ENCODE data around the gene SNAP47.

Gene SNAP47

DNA sequence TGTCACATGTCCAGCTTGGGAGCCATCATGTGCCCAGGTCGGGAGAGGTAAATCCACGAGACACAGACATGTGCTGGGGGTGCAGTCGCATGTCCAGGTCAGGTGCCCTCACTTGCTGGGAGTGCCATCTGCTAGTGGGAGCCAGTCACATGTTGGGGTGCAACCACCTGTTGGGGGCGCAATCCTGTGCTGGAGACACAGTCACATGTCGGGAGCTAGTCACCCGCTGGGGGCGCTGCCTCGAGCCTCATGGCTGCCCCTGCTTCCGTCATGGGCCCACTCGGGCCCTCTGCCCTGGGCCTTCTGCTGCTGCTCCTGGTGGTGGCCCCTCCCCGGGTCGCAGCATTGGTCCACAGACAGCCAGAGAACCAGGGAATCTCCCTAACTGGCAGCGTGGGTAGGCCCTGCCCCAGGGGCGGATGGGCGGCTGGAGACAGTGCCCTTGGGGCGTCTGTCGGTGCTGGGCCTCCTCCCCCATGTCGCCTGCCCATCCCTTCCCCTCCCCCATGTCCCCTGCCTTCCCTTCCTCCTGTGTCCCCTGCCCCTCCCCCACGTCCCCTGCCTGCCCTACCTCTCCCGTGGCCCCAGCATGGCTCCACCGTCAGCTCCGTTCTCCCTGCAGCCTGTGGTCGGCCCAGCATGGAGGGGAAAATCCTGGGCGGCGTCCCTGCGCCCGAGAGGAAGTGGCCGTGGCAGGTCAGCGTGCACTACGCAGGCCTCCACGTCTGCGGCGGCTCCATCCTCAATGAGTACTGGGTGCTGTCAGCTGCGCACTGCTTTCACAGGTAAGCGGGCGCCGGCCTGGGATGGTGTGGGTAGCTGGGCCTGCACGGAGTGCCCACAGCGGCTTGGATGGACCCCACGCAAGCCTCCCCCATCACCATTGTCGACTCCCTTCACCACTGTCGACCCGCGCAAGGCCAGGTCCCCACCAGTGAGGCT is 80.5 kb downstream of the SNAP47 start, which contains the start of gene PRSS38:
Gene PRSS38 (plus strand): TSS at position 208 of the 942 bp plus-strand sequence. CDS start 42 bp downstream, at position 250.
- no peak within 1 kb of the TSS for H3K4me2 ChIP-seq (ENCODE audit: low read depth, low read length, poor library complexity, severe bottlenecking)
- H3K9ac ChIP-seq (ENCODE audit: low read depth, low read length, poor library complexity, severe bottlenecking): no peak within 1 kb of the TSS
- H3K36me3 ChIP-seq (ENCODE audit: insufficient read depth, low read length): no peaks in the 10 kb centered on the region
- H3K79me2 ChIP-seq (ENCODE audit: insufficient read depth, low read length): no peaks in the 10 kb centered on the region
- no peaks in the 10 kb centered on the region; the same call in 1 of the 2 replicates for H3K9me3 ChIP-seq (ENCODE audit: insufficient read depth, low read depth, low read length)
- H2AFZ ChIP-seq (ENCODE audit: low read length): no peak within 1 kb of the TSS
- no peaks in the 10 kb centered on the region for H3K9me2 ChIP-seq (replicated peaks; ENCODE audit: low read depth, low read length)
- H3K4me1 ChIP-seq (ENCODE audit: insufficient read depth, low read length, poor library complexity, severe bottlenecking): no peaks in the 10 kb centered on the region
- no peak within 1 kb of the TSS for H3K4me3 ChIP-seq (ENCODE audit: low read length, poor library complexity, severe bottlenecking)
- no peaks in the 10 kb centered on the region for H3F3A ChIP-seq (ENCODE audit: low read depth)
- H3K27me3 ChIP-seq (ENCODE audit: insufficient read depth, low read length, poor library complexity, severe bottlenecking): no peaks in the 10 kb centered on the region
- TF ChIP-seq, protein P1, sequence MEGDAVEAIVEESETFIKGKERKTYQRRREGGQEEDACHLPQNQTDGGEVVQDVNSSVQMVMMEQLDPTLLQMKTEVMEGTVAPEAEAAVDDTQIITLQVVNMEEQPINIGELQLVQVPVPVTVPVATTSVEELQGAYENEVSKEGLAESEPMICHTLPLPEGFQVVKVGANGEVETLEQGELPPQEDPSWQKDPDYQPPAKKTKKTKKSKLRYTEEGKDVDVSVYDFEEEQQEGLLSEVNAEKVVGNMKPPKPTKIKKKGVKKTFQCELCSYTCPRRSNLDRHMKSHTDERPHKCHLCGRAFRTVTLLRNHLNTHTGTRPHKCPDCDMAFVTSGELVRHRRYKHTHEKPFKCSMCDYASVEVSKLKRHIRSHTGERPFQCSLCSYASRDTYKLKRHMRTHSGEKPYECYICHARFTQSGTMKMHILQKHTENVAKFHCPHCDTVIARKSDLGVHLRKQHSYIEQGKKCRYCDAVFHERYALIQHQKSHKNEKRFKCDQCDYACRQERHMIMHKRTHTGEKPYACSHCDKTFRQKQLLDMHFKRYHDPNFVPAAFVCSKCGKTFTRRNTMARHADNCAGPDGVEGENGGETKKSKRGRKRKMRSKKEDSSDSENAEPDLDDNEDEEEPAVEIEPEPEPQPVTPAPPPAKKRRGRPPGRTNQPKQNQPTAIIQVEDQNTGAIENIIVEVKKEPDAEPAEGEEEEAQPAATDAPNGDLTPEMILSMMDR (conservative IDR thresholded peaks at IDR 0.05; ENCODE audit: low read length): no peak
- H4K20me1 ChIP-seq (ENCODE audit: insufficient read depth, low read length, poor library complexity, severe bottlenecking): no peaks in the 10 kb centered on the region

DNA sequence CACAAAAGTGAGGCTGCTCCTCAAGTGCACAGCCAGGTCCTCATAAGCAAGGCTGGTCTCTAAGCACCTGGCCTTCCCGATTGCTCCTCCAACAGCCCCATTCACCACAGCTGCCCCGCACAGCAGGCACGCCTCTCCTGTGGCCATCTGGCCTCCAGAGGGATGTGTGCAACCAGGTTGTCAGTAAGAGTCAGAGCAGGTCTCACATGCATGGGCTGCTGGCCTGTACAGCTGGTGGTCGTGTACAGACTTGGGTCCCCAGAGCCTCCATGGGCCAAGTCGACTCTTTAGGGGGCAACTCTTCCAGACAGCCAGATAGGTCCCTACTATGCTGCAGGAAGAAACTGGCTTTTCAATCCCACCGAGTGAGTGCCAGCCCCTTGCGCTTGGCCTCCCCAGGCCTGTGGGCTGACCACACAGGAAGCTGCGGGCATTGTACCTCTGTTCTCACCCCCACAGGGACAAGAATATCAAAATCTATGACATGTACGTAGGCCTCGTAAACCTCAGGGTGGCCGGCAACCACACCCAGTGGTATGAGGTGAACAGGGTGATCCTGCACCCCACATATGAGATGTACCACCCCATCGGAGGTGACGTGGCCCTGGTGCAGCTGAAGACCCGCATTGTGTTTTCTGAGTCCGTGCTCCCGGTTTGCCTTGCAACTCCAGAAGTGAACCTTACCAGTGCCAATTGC is 81.7 kb downstream of the SNAP47 start:
- Histone ChIP-seq H3F3A (ENCODE audit: low read depth) (no peaks in the 10 kb centered on the region), H3K9me2 (replicated peaks; ENCODE audit: low read depth, low read length) (no peaks in the 10 kb centered on the region), H3K36me3 (ENCODE audit: insufficient read depth, low read length) (no peaks in the 10 kb centered on the region), H3K27me3 (ENCODE audit: insufficient read depth, low read length, poor library complexity, severe bottlenecking) (no peaks in the 10 kb centered on the region), H2AFZ (ENCODE audit: low read length) (no peak overlapping the region), H3K4me3 (ENCODE audit: low read length, poor library complexity, severe bottlenecking) (no peak overlapping the region), H3K79me2 (ENCODE audit: insufficient read depth, low read length) (no peaks in the 10 kb centered on the region), H4K20me1 (ENCODE audit: insufficient read depth, low read length, poor library complexity, severe bottlenecking) (no peaks in the 10 kb centered on the region), H3K4me2 (ENCODE audit: low read depth, low read length, poor library complexity, severe bottlenecking) (no peak overlapping the region), H3K9ac (ENCODE audit: low read depth, low read length, poor library complexity, severe bottlenecking) (no peak overlapping the region), H3K9me3 (ENCODE audit: insufficient read depth, low read depth, low read length) (no peaks in the 10 kb centered on the region; the same call in 1 of the 2 replicates), H3K4me1 (ENCODE audit: insufficient read depth, low read length, poor library complexity, severe bottlenecking) (no peaks in the 10 kb centered on the region)
- TF ChIP-seq EZH2phosphoT487 (IDR thresholded peaks at IDR 0.05; ENCODE audit: borderline replicate concordance): no peak
- TF ChIP-seq, protein P1 (conservative IDR thresholded peaks at IDR 0.05; ENCODE audit: low read length): no peak

DNA sequence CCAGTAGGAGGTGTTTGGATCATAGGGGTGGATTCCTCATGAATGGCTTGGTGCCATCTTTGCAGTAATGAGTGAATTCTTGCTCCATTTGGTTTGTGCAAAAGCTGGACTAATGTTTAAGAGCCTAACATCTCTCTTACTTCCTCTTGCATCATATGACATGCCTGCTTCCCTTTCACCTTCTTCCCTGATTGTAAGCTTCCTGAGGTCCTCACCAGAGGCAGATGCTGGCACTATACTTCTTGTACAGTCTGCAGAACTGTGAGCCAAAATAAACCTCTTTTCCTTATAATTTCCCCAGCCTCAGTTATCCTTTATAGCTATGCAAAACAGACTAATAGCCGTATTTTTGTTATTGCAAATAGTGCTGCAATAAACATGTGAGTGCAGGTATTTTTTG is 88.3 kb downstream of the SNAP47 start:
- Histone ChIP-seq H3K36me3 (ENCODE audit: insufficient read depth, low read length) (no peaks in the 10 kb centered on the region), H2AFZ (ENCODE audit: low read length) (no peak overlapping the region), H3K9me3 (ENCODE audit: insufficient read depth, low read depth, low read length) (peaks cover 4% of the 10 kb centered on the region; the same call in 1 of the 2 replicates), H3F3A (ENCODE audit: low read depth) (no peaks in the 10 kb centered on the region), H3K27me3 (ENCODE audit: insufficient read depth, low read length, poor library complexity, severe bottlenecking) (no peaks in the 10 kb centered on the region), H3K4me3 (ENCODE audit: low read length, poor library complexity, severe bottlenecking) (no peak overlapping the region), H3K4me1 (ENCODE audit: insufficient read depth, low read length, poor library complexity, severe bottlenecking) (no peaks in the 10 kb centered on the region), H3K4me2 (ENCODE audit: low read depth, low read length, poor library complexity, severe bottlenecking) (no peak overlapping the region), H3K9ac (ENCODE audit: low read depth, low read length, poor library complexity, severe bottlenecking) (no peak overlapping the region), H3K9me2 (replicated peaks; ENCODE audit: low read depth, low read length) (no peaks in the 10 kb centered on the region), H4K20me1 (ENCODE audit: insufficient read depth, low read length, poor library complexity, severe bottlenecking) (no peaks in the 10 kb centered on the region), H3K79me2 (ENCODE audit: insufficient read depth, low read length) (no peaks in the 10 kb centered on the region)
- TF ChIP-seq, protein P1 (conservative IDR thresholded peaks at IDR 0.05; ENCODE audit: low read length): no peak
- no peak for TF ChIP-seq EZH2phosphoT487 (IDR thresholded peaks at IDR 0.05; ENCODE audit: borderline replicate concordance)

All from Loucy (cell line).